Measurements from ENCODE around the gene PEMT.

PEMT gene

GRCh38 chr17:17520599-17521232 is 70.8 kb downstream of the PEMT start (continued):
- TF ChIP-seq ZNF701 (tag by site-specific recombination; IDR thresholded peaks at IDR 0.05) (no peak), ZNF335 (tag by site-specific recombination; conservative IDR thresholded peaks at IDR 0.05) (no peak), ZNF530 (tag by site-specific recombination; IDR thresholded peaks at IDR 0.05; ENCODE audit: low read depth) (no peak), ZNF404 (tag by site-specific recombination; IDR thresholded peaks at IDR 0.05) (no peak), ZNF239 (tag by site-specific recombination; IDR thresholded peaks at IDR 0.05) (no peak)

GRCh38 chr17:17519886-17520285 is 71.6 kb downstream of the PEMT start:
- ChIA-PET CTCF (interaction anchor here (0.6 kb wide), 1 partner anchor 15 kb away, joined by 3 read pairs; no protein-coding TSS in a partner anchor), POLR2A (no interaction called here)

More at GRCh38 chr17:17519886-17520285, 71.6 kb downstream of the PEMT start:
- Histone ChIP-seq H3K4me1 (ENCODE audit: control insufficient read depth, insufficient read depth, low read length) (peaks cover 2% of the 10 kb centered on the region; the same call in 1 of the 2 replicates), H3K27ac (ENCODE audit: extremely low read depth, low read depth, low read length) (no peak overlapping the region), H3K4me3 (ENCODE audit: low read depth, low read length) (no peak overlapping the region), H3K36me3 (ENCODE audit: control insufficient read depth in 2 of 2, insufficient read depth in 1 of 2, low read length in 2 of 2) (no peaks in the 10 kb centered on the region), H3K9me3 (ENCODE audit: control insufficient read depth, insufficient read depth, low read depth, low read length) (no peaks in the 10 kb centered on the region)
- TF ChIP-seq ZBTB17 (tag by site-specific recombination; IDR thresholded peaks at IDR 0.05) (no peak), ZBTB10 (tag by site-specific recombination; IDR thresholded peaks at IDR 0.05) (no peak), ZNF426 (tag by site-specific recombination; IDR thresholded peaks at IDR 0.05) (no peak), ZNF19 (tag by site-specific recombination; IDR thresholded peaks at IDR 0.05; ENCODE audit: low read depth) (no peak), ZNF621 (tag by site-specific recombination; IDR thresholded peaks at IDR 0.05) (no peak), ZEB2 (tag by site-specific recombination; IDR thresholded peaks at IDR 0.05) (no peak), SP3 (tag by site-specific recombination; IDR thresholded peaks at IDR 0.05) (no peak), ZBTB49 (tag by site-specific recombination; IDR thresholded peaks at IDR 0.05; ENCODE audit: low read depth) (no peak), ZNF398 (tag by site-specific recombination; IDR thresholded peaks at IDR 0.05) (no peak), ZBTB21 (tag by site-specific recombination; IDR thresholded peaks at IDR 0.05) (no peak), ZNF791 (tag by site-specific recombination; IDR thresholded peaks at IDR 0.05) (no peak), ZNF792 (tag by site-specific recombination; IDR thresholded peaks at IDR 0.05) (no peak), ZNF266 (tag by site-specific recombination; IDR thresholded peaks at IDR 0.05; ENCODE audit: low read depth) (no peak), ZNF146 (tag by site-specific recombination; IDR thresholded peaks at IDR 0.05) (no peak), YY2 (tag by site-specific recombination; IDR thresholded peaks at IDR 0.05) (no peak), KLF17 (tag by site-specific recombination; IDR thresholded peaks at IDR 0.05) (no peak)

All from HEK293 (cell line).